NCI-H2227 treated with DMSO at 0.1 percent for 48 hours (cell line): ENCODE results near the gene FAM98B.
A peak's percentile ranks its signal among the peaks of the same experiment; 100 is the strongest.

Experiments
- DNase-seq: peaks from one replicate; lab custom pipeline; 2025; lab: John Stamatoyannopoulos, UW

FAM98B gene

DNA sequence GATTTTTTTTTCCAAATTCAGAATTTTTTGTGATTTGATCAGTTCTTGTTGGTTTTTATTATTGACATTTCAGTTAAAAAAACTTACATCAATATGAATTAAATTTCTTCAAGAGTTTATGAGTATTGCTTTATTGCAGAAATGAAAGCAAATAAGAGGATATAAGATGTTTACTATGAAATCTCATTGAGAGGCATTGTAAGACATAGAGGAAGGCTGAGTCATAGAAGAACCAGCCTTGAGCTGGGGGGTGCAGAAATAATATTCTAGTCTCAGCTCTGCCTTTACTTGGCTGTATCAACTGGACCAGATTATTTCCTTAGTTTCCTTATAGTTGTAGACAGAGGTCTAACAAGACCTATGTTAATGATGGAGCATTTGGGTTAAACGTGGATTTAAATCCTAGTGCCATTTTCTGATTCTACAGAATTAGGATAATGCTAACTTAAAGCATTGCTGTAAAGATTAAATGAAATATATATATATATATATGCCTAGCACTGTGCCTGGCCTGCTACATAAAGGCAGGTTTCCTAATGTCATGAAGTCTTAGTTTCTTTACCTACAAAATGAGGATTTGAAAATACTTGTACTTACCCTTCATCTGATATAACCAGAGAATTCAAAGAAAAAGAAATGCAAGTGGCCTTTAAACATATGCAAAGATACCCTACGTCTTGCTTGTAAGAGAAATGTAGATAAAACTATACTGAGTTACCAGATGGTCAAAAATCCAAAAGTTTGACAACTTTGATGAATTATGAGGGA, 7.3 kb downstream of the FAM98B start:
- no peak for DNase-seq

DNA sequence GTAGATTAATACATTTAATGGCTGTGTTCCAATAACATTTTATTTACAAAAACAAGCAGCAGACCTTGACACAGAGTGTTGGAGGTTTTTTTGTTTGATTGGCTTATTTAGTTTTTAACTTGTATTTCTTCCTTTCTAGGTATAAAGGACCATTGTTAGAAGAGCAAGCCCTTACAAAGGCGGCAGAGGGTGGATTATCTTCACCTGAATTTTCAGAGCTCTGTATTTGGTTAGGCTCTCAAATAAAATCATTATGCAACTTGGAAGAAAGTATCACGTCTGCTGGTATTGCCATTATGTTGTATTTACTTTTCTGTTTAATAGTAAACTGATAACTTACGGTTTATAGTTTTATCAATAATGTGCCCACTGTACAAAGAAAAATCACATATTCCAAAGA, 10.0 kb downstream of the FAM98B start:
- no peak for DNase-seq

DNA sequence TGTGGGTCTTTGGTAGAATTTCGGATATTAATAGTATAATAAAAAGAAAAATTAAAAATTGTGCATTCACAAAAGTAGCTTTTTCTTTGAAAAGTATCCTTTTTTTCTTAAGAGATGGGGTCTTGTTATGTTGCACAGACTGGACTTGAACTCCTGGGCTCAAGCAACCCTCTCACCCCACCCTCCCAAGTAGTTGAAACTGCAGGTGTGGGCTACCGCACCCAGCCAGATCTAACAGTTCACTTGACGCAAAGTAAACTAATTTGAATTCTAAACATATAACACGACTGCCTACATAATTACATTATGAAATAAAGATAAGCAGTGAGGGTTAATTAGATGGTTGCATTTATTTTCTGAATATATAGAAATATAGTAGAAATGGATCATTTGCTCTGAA, 10.7 kb downstream of the FAM98B start:
- DNase-seq: no peak

DNA sequence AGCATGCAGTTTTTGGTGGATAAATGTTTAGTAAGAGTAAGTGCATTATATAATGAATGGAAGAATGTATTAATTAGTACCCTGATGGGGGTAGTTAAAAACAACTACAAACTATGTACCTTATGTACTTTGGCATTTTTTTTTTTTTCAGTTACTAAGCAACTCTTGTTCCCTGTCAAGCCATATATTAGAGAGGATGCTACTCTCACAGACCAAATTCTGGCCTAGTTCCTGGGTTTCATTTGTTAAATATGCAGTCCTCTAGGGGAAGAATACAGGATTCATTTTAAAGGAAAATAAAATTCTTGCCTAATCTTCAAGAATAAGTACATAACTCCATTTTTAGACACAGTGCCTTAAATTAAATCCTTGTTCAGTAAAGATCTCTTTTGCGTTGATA, 16.9 kb downstream of the FAM98B start:
- DNase-seq: no peak

DNA sequence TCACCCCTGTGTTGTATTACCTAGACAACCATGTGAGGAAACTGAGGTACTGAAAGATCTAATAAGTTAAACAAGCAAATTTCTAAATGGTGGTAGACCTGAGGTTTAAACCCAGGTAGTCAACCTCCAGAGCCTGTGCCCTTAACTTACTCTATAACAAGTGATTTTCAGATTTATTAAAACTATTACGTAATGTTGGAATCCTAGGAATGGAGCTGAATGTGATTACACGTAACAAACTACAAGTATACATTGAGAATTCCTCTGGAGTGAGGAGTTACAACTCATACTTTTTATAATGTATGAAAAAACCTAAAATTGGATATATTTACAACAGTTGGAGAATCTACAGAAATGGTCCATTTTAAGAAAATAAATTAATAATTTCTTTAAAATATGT, 18.0 kb downstream of the FAM98B start:
- no peak for DNase-seq

DNA sequence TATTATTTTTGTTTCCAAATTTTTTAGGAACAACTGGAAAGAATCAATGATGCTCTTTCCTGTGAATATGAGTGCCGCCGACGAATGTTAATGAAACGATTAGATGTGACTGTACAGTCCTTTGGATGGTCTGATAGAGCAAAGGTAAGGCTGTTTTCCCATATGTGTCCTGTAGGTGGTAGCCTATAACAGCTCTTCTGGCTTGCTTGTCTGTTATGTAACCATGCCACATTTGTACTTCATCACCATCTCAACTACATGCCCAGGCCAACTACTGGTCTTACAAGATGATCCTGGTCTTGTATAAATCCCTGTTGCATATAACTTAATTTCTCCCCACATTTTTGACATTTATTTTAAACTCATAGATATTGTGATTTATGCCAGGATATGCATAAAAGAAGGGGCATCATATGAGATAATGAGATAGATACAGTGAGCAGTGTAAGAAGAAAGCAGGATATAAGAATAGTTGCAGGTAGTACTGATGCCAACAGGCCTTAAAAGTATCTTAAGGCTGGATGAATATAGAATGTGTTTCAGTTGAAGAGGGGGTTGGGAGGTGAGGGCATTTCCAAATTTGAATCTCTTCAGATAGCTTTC, 20.3 kb downstream of the FAM98B start:
- DNase-seq: peak; percentile 66

DNA sequence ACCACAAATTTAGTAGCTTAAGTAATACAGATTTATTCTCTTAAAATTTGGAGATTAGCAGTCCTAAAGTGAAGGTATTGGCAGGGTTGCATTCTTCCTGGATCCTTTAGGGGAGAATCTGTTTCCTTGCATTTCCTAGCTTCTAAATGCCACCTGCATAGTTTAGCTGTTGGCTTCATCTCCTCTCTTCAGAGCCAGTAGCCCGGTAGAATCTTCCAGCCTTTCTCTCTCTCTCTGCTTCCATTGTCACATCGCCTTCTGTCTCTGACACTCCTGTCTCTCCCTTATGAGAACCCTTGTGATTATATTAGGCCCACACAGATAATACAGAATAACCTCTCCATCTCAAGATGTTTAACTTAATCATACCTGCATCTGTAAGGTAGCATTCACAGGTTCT, 21.4 kb downstream of the FAM98B start:
- no peak for DNase-seq

DNA sequence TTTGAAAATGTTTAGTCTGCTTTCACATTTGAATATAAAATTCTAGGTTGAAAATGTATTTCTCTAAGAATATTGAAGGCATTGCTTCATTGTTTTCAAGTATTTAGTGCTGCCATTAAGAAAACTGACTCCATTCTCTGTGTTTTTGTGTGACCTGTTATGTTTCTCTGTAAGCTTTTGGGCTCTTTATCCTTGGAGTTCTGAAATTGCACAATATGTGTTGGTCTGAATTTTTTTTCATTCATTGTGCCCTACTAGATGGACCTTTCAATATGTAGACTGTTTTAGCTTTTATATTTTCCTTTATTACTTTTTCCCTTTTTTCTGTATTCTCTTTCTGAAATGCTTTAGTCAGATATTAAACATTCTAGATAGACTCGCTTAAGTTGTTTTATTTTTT, 22.2 kb downstream of the FAM98B start:
- DNase-seq: no peak

DNA sequence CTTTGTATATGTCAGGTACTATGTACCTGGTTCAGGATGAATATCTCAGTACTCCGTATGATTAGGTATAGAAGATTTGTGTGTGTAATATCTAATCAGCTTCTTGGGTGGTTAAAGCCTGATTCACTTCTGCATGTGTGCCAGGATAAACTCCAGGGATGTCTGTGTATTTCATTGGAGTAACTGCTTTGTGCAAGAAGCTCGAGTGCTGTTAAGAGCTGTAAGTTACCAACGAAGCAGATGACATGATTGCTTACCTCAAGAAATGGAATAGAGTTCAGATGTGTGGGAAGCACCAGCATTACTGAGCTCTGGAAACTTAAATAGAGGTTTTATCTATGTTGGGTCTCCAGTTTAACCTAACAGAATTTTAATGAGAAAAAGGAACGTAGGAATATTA, 23.7 kb downstream of the FAM98B start:
- no peak for DNase-seq

DNA sequence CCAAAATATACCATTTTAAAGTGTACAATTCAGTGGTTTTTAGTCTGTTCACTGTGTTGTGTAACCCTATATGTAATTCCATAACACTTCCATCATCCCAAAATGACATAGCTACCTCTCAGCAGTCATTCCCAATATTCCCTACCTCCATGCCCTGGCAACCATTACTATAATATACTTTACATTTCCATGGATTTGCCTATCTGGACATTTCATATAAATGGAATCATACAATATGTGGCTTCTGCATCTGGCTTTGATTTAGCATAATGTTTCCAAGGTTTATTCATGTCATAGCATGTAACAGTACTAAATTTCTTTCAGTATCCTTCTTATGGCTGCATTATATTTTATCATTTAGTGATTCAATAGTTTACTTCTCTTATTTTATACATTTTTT, 25.3 kb downstream of the FAM98B start:
- no peak for DNase-seq

DNA sequence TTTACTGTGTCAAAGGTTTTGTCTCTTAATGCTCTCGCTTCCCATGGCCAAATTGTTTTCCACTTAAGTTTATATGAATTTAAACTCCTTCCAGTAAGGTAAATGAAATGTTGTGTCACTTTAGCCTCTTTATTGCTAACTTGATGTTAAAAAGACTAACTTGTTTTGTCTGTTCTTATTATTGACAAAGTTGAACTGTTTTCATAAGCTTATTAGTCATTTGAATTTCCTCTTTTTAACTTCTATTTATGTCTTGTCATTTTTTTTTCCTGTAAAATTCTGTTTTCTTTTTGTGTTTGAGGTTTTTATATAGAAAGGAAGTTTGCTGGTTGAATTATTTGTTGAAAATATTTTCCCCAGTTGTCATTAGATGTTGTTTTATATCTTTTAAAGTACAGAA, 25.8 kb downstream of the FAM98B start:
- DNase-seq: no peak

DNA sequence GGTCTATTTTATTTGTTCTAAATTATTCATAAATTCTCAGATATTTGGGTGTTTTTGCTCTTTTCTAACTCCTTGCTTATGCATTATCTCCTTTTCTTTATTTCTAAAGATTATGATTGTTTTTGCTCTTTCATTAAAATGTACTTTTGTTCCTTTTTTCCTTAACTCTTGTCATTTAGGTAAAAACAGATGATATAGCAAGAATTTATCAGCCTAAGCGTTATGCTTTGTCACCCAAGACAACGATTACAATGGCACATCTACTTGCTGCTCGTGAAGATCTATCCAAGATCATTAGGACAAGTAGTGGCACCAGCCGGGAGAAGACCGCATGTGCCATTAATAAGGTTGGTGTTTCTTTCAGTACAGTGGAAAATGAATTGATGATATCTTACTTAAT, 27.2 kb downstream of the FAM98B start:
- DNase-seq: no peak

DNA sequence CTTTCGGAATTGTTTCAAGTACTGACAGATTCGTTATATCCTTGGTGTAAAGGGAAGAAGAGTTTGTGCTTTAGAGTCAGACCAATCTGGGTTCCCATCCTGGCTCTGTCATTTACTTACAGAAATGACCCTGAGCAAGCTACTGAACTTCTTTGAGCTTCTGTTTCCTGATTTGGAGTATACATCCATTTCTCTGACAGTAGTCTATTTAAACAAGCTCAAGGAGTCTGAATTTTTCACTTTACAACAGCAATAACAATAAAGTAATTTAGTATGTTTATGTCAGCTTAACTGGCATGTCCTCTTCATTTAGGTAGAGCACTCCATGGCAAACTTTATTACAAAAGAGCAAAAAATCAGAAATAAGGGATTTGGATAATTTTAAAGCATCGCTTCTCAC, 27.8 kb downstream of the FAM98B start:
- DNase-seq: no peak

DNA sequence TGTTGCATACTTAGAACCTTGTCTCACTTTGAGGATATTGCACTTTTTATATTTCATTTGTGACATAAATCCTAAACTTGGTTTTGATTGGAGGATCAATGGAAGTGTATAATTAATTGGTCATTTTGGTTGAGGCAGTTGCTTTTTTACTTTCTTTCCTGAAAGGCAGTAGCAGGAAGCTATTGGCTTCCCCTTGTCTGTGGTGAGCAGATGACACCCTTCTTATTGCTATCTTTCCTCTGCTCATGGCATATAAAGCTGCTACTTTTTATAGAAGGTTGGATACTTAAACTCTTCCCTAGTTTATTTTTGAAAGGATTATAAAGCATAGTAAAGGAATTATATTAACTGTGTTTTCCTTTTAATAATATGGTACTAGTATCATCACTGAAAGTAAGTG, 28.6 kb downstream of the FAM98B start:
- DNase-seq: no peak

DNA sequence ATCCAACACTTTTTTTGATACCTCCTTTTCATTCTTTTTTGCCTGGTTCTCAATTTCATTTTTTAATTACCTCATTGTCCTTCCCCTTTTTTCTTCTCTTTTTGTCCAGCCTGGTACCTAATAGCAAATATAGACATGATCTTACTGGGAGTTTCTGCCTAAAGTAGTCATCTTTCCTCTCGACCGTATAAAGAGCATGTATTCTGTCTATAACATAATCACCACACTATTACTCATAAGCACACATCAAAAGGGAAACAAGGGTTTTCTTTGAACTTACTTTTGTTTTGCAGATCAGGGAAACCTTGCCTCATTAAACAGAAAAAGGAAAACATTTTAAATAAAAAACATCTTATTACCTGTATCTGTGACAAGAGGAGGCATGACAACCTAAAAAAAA, 33.0 kb downstream of the FAM98B start:
- DNase-seq: no peak

DNA sequence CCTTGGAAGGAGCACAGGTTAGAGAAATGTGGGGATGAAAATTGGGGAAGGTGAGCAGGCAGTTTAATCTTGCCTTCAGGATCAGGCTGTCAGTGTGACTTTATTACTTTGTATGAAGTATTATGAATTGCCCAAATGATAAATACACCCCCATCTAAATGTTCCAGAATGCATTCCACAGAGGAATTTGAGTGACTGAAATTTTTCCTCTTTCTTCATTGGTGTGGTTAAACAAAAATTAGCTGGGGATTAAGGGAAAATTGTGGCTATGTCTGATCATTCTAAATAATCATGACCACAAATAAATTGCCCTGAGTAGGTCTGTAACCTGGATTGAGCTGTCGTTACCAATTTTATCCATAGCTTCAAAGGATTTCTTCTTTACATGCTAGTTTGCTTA, 33.5 kb downstream of the FAM98B start:
- no peak for DNase-seq

DNA sequence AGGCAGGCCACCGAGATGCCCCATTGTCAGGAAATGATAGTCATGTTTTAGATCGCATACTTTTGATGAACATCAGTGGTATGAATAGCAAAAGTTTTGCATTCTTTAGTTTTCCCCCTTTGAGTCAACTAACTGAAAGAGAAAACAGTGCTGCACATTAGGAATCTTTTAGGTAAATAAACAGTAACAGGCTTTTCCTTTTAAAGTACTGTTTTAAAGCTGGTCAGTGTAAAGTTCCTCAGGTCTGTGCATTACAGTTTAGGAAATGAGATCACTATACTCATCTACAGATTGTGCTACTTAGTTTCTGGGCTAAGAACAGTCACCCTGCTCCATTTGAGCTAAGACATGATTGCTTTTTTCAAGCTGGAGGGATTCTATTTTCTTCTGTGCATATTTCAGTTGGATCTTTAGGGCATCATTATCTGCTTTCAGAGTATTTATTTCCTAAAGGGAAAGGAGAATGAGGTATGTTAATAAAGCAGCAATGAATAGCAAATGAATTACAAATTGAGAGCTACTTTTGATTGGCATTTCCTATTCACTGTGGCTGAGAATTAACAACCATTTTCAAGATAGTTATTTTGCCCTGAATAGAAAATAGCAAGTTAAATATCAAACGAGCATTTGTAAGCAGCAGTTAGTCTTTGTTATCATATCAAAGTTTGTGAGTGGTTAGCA, 36.5 kb downstream of the FAM98B start:
- DNase-seq: no peak

DNA sequence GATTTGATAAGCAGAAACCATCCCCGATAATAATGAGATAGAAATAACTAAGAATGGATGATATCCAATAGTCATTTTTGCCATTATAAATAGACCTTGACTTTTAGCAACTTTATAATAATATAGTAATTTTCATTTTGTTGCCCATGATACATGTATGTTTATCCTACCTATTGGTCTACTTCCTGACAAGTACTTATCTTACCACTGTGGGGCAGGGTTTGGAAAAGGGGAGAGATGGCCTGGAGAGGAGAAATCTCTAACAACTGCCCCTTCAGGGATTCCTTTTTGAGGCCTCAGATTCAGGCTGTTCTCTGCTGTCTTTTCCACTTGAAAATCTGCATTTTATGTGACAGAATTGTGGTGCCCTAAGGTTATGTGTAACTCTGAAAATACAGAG, 42.2 kb downstream of the FAM98B start:
- no peak for DNase-seq

DNA sequence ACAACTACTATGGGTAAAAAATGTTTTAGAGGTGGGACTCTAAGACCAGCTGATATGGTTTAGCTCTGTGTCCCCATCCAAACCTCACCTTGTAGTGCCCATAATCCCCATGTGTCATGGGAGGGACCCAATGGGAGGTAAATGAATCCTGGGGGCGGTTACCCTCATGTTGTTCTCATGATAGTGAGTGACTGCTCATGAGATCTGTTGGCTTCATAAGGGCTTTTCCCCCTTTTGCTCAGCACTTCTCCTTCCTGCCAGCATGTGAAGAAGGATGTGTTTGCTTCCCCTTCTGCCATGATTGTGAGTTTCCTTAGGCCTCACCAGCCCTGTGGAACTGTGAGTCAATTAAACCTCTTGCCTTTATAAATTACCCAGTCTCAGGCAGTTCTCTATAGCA, 45.7 kb downstream of the FAM98B start:
- DNase-seq: no peak

DNA sequence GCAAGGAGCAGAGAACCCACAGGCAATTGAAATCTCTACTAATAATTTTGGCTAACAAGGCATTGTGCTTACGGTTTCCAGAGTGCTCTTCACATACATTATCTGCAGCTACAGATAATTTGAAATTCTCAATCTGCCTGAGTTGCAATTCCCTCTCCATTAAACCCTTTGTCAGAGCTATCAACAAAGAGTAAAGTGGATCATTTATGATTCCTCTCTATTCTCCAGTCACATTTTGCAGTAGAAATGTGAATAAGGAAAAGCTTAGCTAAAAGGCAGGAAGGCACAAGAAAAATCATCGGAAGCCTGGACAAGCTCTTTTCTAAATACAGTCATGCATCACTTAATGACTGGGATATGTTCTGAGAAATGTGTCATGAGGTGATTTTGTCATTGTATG, 49.6 kb downstream of the FAM98B start:
- peak; percentile 43 for DNase-seq

DNA sequence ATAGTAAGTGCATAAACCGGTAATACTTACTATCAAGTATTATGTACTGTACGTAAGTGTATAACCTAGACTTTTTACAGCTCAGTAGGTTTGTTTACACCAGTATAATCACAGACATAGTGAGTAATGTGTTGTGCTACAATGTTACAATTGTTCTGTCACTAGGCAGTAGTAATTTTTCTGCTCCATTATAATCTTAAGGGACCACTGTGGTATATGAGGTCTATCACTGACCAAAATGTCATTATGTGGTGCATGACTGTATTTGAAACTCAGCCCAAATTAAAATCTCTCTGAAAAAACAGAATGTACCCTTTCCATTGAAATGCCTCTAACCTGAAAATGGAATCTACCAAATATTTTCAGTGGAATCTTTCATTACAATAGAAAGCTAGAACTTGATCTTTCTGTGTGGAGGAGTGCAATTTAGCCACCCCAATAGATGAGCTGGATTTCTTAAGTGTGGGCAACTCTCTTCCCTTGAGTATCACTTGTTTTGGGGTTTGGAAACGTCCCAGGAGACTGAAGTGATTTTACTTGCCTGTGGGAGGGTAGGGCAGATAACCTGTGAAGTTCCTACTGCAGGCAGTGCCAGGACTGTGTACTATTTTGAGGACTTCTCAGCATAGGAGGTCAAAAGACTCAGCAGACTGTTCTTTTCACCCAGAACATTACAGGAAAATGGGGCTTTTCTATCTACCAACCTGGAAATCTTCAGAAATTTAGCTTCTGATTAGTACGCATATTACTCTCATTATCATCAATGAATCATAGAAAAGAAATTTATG, 50.9 kb downstream of the FAM98B start:
- no peak for DNase-seq

DNA sequence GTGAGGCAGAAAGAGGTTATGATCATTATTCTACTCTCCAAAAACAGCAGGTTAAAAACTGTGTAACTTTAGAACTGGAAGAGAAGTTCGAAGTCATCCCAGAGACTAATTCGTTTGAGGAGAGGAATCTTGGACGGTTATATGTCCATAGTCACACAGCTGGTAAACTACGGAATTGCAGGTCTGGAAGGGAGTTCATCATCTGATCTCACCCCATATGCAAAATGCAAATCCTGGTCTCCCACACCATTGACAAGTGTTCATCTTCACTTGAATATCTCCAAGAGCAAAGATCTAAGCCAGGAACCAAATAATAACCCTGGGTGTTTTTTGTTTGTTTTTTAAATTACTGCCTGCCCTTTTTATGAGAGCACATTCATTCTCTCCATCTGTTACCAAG, 53.1 kb downstream of the FAM98B start:
- DNase-seq: no peak

DNA sequence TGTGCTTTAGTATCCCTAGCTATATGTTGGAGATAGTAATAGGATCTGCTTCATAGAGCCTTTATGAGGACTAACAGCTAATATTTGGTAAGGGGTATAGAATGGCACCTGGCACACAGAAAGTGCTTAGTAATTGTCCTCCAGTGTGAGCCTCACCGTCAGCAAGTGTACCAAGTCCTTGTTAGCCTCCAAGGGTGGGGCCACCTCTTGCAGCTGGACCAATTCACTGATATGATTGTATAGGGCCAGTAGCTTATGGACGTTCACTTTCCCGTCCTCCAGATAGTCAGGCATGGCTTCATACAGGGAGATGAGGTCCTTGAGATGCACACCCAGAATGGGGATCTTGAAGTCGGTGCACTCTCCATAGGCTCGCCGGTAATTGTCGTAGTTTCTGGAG, 53.6 kb downstream of the FAM98B start:
- no peak for DNase-seq
